ENCODE results near the gene SERTAD1.

SERTAD1 gene

DNA sequence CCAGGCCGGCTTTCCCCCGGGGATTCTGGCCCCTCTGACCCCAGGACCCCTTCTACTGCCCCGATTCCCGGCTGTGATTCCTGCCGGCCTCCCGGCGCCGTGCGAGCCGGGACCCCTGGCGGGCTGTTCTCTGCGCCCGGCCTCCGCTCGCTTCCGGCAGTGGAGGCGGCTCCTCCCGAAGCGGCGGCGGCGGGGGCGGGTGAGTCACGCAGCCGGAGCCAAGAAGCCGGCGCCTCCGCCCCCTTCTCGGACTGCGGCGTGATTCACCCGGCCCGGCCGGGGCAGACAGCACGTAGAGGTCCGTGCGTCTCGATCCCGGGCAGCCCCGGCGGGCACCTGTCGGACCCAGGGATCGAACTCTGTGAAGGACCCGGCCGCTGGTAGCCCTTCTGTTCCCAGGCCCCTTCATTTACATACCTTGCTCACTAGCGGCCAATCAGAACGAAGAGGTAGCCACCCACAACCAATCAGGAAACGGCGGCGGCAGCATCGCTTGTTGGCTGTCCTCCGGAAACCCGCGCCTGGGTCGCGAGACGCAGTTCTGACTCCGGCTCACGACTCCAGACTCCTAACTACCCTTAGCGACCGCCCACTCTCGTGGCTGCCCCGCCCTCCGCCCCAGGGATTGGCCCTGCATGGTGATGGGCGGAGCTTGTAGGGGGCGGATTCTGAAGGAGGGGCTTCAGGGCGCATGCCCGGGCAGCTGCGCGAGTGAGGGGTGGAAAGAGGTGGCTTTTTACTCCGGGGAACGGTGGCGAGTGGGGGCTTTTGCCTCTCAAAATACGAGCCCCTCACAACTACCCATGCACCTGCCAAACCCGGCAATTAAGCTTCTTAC lies at the start of gene SERTAD1:
Gene SERTAD1 (minus strand): TSS at position 543 of the 838 bp plus-strand sequence. CDS start 2,446 bp downstream, outside the sequence.
- peak; percentile 99 for DNase-seq (ENCODE audit: low spot score)

DNA sequence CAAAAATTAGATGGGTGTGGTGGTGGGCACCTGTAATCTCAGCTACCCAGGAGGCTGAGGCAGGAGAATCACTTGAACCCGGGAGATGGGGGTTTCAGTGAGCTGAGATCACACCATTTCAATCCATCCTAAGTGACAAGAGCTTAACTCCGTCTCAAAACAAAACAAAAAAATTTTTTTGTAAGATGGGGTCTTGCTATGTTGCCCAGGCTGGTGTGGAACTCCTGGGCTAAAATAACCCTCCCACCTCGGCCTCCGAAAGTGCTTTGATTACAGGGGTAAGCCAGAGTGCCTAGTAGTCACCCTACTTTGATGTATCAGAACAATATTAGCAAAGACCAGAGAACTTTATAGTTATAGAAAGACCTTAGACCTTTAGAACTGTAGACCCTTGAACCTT lies 48.9 kb upstream of the SERTAD1 start:
- no peak for DNase-seq (ENCODE audit: low spot score)

GRCh38 chr19:40472516-40472915 lies 46.7 kb upstream of the SERTAD1 start:
- no peak for DNase-seq (ENCODE audit: low spot score)

- no peak for DNase-seq (ENCODE audit: low spot score)
Measured at GRCh38 chr19:40471111-40471510, 45.3 kb upstream of the SERTAD1 start.

GRCh38 chr19:40469011-40469410 lies 43.2 kb upstream of the SERTAD1 start:
- DNase-seq (ENCODE audit: low spot score), result no peak

DNA sequence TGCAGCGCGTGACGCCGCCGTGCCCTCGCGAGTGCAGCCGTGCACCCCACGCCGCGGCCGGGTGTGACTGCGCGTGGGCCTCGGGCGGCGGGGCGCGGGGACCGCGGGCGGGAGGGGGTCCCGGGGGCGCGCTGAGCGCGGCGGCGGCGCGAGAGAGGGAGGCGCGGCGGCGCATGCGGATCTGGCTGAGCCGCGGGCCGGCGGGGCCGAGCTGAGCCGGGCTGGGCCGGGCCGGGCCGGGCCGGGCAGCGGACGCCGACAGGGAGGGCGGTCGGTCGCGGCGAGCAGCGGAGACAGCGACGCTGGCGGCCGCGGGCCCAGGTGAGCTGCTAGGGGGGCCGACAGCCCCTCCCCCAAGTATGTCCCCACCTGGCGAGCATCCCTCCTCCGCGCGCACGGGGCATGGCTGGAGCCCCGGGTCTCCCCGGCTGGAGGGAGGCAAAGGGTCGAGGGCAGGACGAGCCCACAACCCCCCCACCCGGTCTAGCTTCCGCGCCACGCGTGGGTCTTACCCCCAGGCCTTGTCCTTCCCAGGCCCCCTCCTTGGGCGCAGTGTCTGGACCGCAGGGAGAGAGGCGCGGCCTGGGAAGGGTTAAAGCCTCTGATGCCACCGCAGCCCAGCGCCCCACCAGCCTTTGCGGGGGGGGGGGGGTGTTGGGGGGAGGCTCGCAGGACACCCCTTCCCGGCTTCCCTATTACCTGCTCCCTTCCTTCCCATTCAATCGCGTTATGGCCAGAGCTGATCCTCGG lies 41.4 kb upstream of the SERTAD1 start, which contains the start of gene SPTBN4:
Gene SPTBN4 (plus strand): TSS at position 17 of the 750 bp plus-strand sequence. CDS start 5,621 bp downstream, outside the sequence.
- no peak for DNase-seq (ENCODE audit: low spot score)

DNA sequence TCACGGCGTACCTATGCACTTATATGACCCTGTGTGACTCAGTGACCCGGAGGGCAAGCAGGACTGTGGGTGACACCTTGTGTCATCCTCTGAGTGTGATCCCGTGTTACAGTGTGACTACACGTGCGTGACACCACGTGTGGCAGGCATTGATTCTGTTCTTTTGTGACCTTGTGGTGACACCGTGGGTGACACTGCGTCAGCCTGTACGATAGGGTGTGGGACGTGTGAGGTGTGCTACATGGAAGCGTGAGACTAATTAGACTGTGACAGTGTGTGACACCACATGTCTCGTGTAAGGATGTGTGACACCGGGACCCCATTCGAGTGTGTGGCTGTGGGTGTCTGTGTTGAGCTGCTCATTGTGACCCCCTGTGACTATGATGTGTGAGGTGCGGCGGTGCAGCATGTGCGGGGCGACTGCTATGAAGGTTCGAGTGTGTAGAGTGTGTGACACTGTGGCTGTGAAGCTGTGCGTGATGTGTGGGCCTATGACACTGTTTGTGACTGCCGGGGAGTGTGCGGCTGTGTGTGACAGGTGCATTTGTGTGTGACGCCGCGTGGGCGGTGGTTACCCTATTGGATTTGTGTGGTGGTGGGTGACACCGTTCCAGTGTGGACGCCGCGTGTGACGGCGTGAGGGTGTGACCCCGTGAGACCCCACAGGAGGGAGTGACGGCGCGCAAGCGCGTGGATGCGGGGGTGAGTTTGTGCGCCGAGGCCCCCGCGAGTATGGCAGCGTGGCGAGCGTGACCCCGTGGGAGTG lies 40.6 kb upstream of the SERTAD1 start:
- DNase-seq (ENCODE audit: low spot score), result no peak

- DNase-seq (ENCODE audit: low spot score), result peak; percentile 99
Measured at GRCh38 chr19:40465557-40466218, 39.9 kb upstream of the SERTAD1 start, which contains the start of gene BLVRB. Gene BLVRB, minus strand, starts transcription at chr19:40465745. Its CDS starts 57 bp downstream, at chr19:40465688.

DNA sequence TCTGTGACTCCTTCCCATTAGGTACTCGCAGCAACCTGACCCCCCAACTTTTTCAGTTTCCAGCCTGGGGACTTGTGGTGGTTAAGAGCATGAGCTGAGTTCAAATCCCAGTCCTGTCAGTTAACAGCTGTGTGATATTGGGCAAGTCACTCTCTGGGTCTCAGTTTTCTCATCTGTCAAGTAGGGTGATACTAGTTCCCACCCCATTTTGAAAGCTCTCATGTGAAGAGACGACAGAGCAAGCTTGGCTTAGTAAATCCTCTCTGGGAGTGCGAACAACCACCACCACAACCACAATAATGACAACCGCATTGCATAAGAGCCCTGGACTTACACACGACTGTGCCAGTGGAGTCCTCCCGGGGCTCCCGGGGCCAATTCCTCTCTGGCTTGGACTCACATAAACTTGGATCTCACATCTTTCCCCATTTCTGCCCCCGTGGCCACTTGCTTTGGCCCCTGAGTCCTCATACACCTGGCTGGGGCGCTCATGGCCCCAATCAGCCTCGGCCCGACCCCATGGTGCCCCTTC lies 39.3 kb upstream of the SERTAD1 start:
- peak; percentile 68 for DNase-seq (ENCODE audit: low spot score)

DNA sequence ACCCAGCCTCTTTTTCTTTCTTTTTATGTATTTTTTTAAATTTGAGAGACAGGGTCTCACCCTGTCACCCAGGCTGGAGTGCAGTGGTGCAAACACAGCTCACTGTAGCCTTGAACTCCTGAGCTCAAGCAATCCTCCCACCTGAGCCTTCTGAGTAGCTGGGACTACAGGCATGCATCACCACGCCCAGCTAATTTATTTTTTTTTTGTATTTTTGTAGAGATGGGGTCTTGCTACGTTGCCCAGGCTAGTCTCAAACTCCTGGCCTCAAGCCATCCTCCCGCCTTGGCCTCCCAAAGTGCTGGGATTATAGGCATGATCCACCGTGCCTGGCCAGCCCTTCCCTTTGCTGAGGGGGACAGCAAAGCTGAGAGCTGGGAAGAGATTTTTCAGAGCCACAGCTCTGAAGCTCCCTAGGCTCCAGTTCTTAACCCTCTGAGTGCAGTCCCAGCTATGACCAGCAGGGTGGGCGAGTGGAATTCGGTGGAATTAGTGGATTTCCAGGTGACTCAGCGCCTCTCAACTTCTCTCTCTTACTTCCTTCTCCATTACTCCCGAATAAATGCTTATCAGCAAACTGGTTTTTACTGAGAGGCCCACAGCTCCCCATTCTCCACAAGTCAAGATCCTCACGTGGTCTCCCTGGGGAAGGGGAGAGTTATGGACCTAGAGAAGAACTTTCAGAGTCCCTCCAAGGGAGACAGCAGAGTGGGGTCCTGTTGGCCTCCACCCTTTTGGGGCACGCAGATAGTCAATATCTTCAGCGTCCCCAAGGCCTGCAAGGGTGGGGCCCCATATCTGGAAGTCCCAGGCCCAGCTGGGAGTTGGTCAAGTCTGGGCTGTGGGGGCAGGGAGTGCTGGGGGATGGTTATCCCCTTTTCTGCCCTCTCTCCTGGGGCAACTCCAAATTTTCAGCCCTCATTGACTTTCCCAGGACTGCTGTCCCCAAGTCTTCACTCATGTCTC lies 38.5 kb upstream of the SERTAD1 start:
- DNase-seq (ENCODE audit: low spot score), result peak; percentile 89

- peak; percentile 63 for DNase-seq (ENCODE audit: low spot score)
Measured at GRCh38 chr19:40463587-40464037, 37.8 kb upstream of the SERTAD1 start.

DNA sequence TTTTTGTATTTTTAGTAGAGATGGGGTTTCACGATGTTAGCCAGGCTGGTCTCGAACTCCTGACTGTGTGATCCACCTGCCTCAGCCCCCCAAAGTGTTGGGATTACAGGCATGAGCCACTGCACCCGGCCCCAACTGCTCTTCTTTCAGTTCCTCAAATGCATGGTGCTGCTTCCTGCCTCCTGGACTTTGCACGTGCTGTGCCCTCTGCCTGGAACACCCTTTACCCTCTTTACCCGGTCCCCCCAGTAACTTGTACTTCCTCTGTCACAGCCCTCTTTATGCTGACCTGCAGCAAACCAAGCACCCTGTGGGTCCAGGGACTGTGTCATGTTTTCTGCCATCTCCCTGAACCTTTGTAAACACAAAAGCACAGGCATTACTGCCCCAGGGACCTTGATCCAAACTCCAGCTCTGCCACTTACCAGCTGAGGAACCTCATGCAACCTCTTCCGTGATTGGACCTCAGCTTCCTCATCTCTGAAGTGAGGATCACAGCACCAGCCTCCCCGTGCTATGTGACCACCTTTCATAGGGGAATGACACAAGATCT lies 36.0 kb upstream of the SERTAD1 start:
- no peak for DNase-seq (ENCODE audit: low spot score)

GRCh38 chr19:40460185-40460584 lies 34.4 kb upstream of the SERTAD1 start:
- DNase-seq (ENCODE audit: low spot score), result no peak

- no peak for DNase-seq (ENCODE audit: low spot score)
Measured at GRCh38 chr19:40458597-40458974, 32.8 kb upstream of the SERTAD1 start.

DNA sequence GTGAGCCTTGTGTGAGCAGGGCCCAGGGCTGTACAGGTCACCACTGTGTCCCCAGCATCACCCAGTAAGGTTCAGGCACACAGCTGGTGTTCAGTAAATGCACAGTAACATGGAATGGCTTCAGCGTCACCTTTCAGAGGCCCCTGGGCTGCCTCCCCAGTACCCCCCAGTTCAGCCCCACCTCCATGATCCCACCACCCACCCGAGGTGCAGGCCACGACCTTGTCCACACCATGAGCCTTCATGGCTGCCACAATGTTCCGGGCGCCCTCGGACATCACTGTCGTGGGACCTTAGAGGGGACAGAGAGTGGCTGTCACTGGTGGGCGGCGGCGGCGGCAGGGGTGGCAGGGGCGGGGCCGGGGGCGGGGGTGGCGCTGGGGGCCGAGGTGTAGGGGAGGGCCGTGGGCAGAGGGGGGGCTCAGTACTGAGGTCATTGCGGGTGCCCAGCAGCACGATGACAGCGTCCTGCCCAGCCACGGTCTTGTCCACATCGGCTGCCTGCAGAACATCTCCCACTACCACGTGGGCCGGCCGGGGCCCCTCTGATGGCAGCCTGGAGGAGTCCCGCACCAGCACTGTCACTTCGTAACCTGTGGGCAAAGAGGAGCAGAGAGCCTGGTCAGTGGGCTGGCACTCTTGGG lies 32.3 kb upstream of the SERTAD1 start:
- DNase-seq (ENCODE audit: low spot score), result no peak

DNA sequence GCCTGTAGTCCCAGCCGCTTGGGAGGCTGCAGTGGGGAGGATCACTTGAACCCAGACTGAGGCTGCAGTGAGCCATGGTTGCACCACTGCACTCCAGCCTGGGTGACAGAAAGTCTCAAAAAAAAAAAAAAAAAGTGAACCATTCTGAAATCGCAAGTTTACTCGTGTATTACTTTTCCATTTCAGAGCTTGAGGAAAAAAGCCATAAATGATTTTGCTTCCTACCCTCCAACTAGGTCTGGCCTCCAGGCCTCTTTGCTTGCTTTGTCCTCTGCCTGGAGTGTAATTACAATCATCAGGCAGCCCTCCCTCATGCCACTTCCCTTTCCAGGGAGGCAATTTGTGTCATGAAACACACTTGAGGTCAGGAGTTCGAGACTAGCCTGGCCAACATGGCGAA lies 31.3 kb upstream of the SERTAD1 start:
- no peak for DNase-seq (ENCODE audit: low spot score)

DNA sequence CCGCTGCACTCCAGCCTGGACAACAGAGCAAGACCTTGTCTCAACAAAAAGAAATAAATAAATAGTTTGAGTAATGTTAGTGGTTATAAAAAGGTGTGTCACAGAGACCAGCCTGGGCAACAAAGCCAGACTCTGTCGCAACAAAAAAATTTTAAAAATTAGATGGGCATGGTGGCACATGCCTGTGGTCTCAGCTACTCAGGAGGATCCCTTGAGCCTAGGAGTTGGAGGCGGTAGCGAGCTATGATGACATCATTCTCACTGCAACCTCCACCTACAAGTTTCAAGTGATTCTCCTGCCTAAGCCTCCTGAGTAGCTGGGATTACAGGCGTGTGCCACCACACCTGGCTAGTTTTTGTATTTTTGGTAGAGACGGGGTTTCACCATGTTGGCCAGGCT lies 28.2 kb upstream of the SERTAD1 start:
- DNase-seq (ENCODE audit: low spot score), result peak; percentile 69

DNA sequence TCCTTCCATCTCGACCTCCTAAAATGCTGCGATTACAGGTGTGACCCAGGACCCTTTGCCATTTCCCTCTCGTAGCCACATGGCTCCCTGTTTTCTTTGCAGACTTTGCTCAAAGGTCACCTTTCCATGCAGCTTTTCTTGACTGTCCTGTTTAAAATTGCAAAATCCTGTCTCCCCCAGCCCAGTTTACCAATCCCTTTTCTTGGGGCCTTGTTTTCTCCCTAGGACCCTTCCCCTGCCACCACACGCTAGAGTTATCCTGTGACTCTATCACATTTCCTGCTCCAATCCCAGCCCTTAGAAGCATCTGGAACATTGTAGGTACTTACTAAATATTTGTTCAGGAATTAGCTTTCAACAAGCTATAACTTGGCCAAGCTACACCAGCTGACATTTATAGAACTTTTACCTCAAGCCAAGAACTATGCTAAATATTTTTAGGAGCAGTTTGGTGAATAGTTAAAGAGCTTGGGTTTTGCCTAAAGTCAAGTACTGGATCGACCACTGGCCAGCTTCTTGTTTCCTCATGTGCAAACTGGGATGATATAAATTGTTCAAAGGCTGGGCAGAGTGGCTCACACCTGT lies 27.5 kb upstream of the SERTAD1 start:
- no peak for DNase-seq (ENCODE audit: low spot score)

DNA sequence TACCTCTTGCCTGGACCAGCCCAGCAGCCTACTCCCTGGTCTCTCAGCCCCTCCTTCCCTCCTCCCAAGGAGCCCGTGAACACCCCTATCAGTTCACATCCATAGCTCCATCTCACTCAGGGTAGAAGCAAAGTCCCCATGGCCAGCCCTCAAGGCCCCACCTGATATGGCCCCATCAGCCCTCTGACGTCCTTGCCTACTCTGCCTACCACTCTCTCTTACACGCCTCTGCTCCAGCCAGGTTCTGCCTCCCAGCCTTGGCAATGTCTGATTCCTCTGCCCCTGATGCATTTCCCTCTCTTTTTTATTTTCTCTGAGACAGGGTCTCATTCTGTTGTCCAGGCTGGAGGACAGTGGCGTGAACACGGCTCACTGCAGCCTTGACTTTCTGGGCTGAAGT lies 26.2 kb upstream of the SERTAD1 start:
- no peak for DNase-seq (ENCODE audit: low spot score)

Measured in kidney tubule cell (primary cell).